H9 (cell line): ENCODE data around the gene APAF1. TPM values are rescaled to one million over a fixed set of nuclear protein-coding genes. Genes with fewer than 3 reads are reported as not detected.

ENCODE experiments used
- DNase-seq: peaks from one replicate; pipeline ENCODE4 v3.0.0-alpha.2; 2017
- H2AFZ ChIP-seq: one replicate; pipeline ENCODE4 v1.6.1; 2013; ENCODE audit warnings: mild to moderate bottlenecking, low read length, control low read depth, moderate library complexity
- H2AK5ac ChIP-seq: 2 replicates; pipeline ENCODE4 v1.6.1; 2013; ENCODE audit warnings: low read length, control low read depth, mixed read lengths; ENCODE audit not compliant: insufficient read length
- H2BK120ac ChIP-seq: one replicate; pipeline ENCODE4 v1.6.1; 2013; ENCODE audit warnings: low read depth, mild to moderate bottlenecking, low read length, control low read depth, inconsistent platforms; ENCODE audit not compliant: poor library complexity, severe bottlenecking
- H2BK12ac ChIP-seq: 2 replicates; pipeline ENCODE4 v1.6.1; 2013; ENCODE audit warnings: low read length, control low read depth, mixed read lengths, low read depth; ENCODE audit not compliant: insufficient read length
- H2BK15ac ChIP-seq: 2 replicates; pipeline ENCODE4 v1.6.1; 2013; ENCODE audit warnings: low read depth, low read length, control low read depth
- H2BK20ac ChIP-seq: one replicate; pipeline ENCODE4 v1.6.1; 2013; ENCODE audit warnings: low read depth, mild to moderate bottlenecking, low read length, control low read depth, inconsistent platforms; ENCODE audit not compliant: poor library complexity, severe bottlenecking
- H2BK5ac ChIP-seq: 2 replicates; pipeline ENCODE4 v1.6.1; 2013; ENCODE audit warnings: low read length, control low read depth, mixed read lengths; ENCODE audit not compliant: insufficient read length
- H3K14ac ChIP-seq: 2 replicates; pipeline ENCODE4 v1.6.1; 2013; ENCODE audit warnings: low read length, control low read depth; ENCODE audit not compliant: insufficient read depth
- H3K18ac ChIP-seq: 2 replicates; pipeline ENCODE4 v1.6.1; 2013; ENCODE audit warnings: low read depth, mild to moderate bottlenecking, mixed read lengths, low read length, control low read depth; ENCODE audit not compliant: insufficient read length
- H3K23ac ChIP-seq: 2 replicates; pipeline ENCODE4 v1.6.1; 2013; ENCODE audit warnings: low read length, control low read depth, mixed read lengths, low read depth; ENCODE audit not compliant: insufficient read length
- H3K23me2 ChIP-seq: 2 replicates; pipeline ENCODE4 v1.6.1; 2013; ENCODE audit warnings: low read depth, mild to moderate bottlenecking, mixed read lengths, low read length, control low read depth; ENCODE audit not compliant: insufficient read length, poor library complexity, severe bottlenecking
- H3K27ac ChIP-seq: 2 replicates; pipeline ENCODE4 v1.5.1; 2013; ENCODE audit warnings: low read length, control low read depth, mixed read lengths, low read depth; ENCODE audit not compliant: insufficient read length
- H3K27me3 ChIP-seq: 2 replicates; pipeline ENCODE4 v1.6.1; 2013; ENCODE audit warnings: low read length, control low read depth, inconsistent platforms; ENCODE audit not compliant: insufficient read depth
- H3K4ac ChIP-seq: 2 replicates; pipeline ENCODE4 v1.6.1; 2013; ENCODE audit warnings: low read depth, mild to moderate bottlenecking, control low read depth, inconsistent platforms, low read length, moderate library complexity
- H3K4me1 ChIP-seq: 2 replicates; pipeline ENCODE4 v1.6.1; 2013; ENCODE audit warnings: low read length, control low read depth, inconsistent platforms; ENCODE audit not compliant: insufficient read depth
- H3K4me2 ChIP-seq: 2 replicates; pipeline ENCODE4 v1.6.1; 2013; ENCODE audit warnings: low read length, control low read depth, mixed read lengths; ENCODE audit not compliant: insufficient read length, insufficient read depth
- H3K56ac ChIP-seq: 2 replicates; pipeline ENCODE4 v1.6.1; 2013; ENCODE audit warnings: low read depth, mild to moderate bottlenecking, mixed read lengths, low read length, control low read depth; ENCODE audit not compliant: insufficient read length
- H3K79me1 ChIP-seq: 2 replicates; pipeline ENCODE4 v1.6.1; 2013; ENCODE audit warnings: low read depth, mild to moderate bottlenecking, moderate library complexity, low read length, control low read depth, inconsistent platforms; ENCODE audit not compliant: insufficient read depth, poor library complexity, severe bottlenecking
- H3K79me2 ChIP-seq: 2 replicates; pipeline ENCODE4 v1.6.1; 2013; ENCODE audit warnings: low read length, control low read depth, inconsistent platforms; ENCODE audit not compliant: insufficient read depth
- H3K9ac ChIP-seq: 2 replicates; pipeline ENCODE4 v1.6.1; 2013; ENCODE audit warnings: low read length, control low read depth, mixed read lengths; ENCODE audit not compliant: insufficient read length; ENCODE audit errors: extremely low read depth
- H3K9me3 ChIP-seq: one replicate; pipeline ENCODE4 v1.6.1; 2013; ENCODE audit warnings: low read depth, low read length, inconsistent platforms; ENCODE audit not compliant: control insufficient read depth
- H3T11ph ChIP-seq: one replicate; pipeline ENCODE4 v1.6.1; 2013; ENCODE audit warnings: mild to moderate bottlenecking, low read length, control low read depth, inconsistent platforms
- H4K20me1 ChIP-seq: one replicate; pipeline ENCODE4 v1.6.1; 2013; ENCODE audit not compliant: control insufficient read depth, insufficient read length, insufficient read depth
- H4K5ac ChIP-seq: 2 replicates; pipeline ENCODE4 v1.6.1; 2013; ENCODE audit warnings: low read depth, mild to moderate bottlenecking, mixed read lengths, low read length, control low read depth; ENCODE audit not compliant: insufficient read length
- H4K8ac ChIP-seq: replicated peaks from 2 replicates; pipeline ENCODE4 v1.6.1; 2013; ENCODE audit warnings: low read length, control low read depth, mixed read lengths, low read depth; ENCODE audit not compliant: insufficient read length
- H4K91ac ChIP-seq: 2 replicates; pipeline ENCODE4 v1.6.1; 2013; ENCODE audit warnings: low read depth, mild to moderate bottlenecking, moderate library complexity, mixed read lengths, low read length, control low read depth; ENCODE audit not compliant: insufficient read length
- H3K27ac Mint-ChIP-seq, 3 experiments: 2 replicates in 2 of 3; 3 replicates in 1 of 3; pipeline ENCODE4 v1.8.0; 2020 to 2021; ENCODE audit warnings: mixed read lengths in 3 of 3, mild to moderate bottlenecking in 1 of 3, moderate library complexity in 1 of 3
- H3K27me3 Mint-ChIP-seq: 2 replicates; pipeline ENCODE4 v1.8.0; 2021; ENCODE audit warnings: low read depth, mild to moderate bottlenecking, moderate library complexity, mixed read lengths
- H3K36me3 Mint-ChIP-seq, 3 experiments: 2 replicates in 2 of 3; 3 replicates in 1 of 3; pipeline ENCODE4 v1.8.0; 2020 to 2021; ENCODE audit warnings: low read depth in 3 of 3, mixed read lengths in 3 of 3; ENCODE audit not compliant: insufficient read depth in 1 of 3
- H3K4me1 Mint-ChIP-seq, 2 experiments: 2 replicates each; pipeline ENCODE4 v1.8.0; 2020; ENCODE audit warnings: mixed read lengths in 2 of 2
- H3K4me3 Mint-ChIP-seq, 2 experiments: 2 replicates in 1 of 2; 3 replicates in 1 of 2; pipeline ENCODE4 v1.8.0; 2020 to 2021; ENCODE audit warnings: mild to moderate bottlenecking in 2 of 2, mixed read lengths in 2 of 2, moderate library complexity in 1 of 2
- H3K9me3 Mint-ChIP-seq, 2 experiments: 2 replicates in 1 of 2; 3 replicates in 1 of 2; pipeline ENCODE4 v1.8.0; 2020; ENCODE audit warnings: mild to moderate bottlenecking in 2 of 2, mixed read lengths in 2 of 2, moderate library complexity in 1 of 2
- CTCF ChIP-seq: fragments of 200-600 bp; sonication (generic); conservative IDR thresholded peaks from 3 replicates; pipeline ENCODE4 v1.8.0; 2021; ENCODE audit warnings: antibody characterized with exemption, mild to moderate bottlenecking
- total RNA-seq: library from RNA; stranded (reverse); gene quantifications from 2 replicates; pipeline ENCODE4 v1.2.1, GENCODE V29; 2021

APAF1 gene
- total RNA-seq, 1 experiment from 2014 or later: 16.5 TPM

- Histone ChIP-seq H4K91ac (no peak overlapping the region), H3K4ac (no peak overlapping the region), H3K27ac (no peak overlapping the region), H2BK120ac (no peak overlapping the region), H3K27me3 (no peaks in the 10 kb centered on the region), H3K23me2 (no peaks in the 10 kb centered on the region), H3K23ac (no peak overlapping the region), H2BK12ac (no peak overlapping the region), H2BK15ac (no peak overlapping the region), H2BK5ac (no peak overlapping the region), H2AK5ac (no peak overlapping the region), H4K8ac (no peak overlapping the region), H3K79me2 (no peaks in the 10 kb centered on the region), H4K5ac (no peak overlapping the region), H3K9ac (no peak overlapping the region), H3K4me1 (no peaks in the 10 kb centered on the region), H3K14ac (no peak overlapping the region), H3T11ph (no peak overlapping the region), H3K56ac (no peak overlapping the region), H4K20me1 (no peaks in the 10 kb centered on the region), H2AFZ (no peak overlapping the region), H3K9me3 (no peaks in the 10 kb centered on the region), H3K18ac (no peak overlapping the region), H3K4me2 (no peak overlapping the region), H3K79me1 (no peaks in the 10 kb centered on the region), H2BK20ac (no peak overlapping the region)
- Mint-ChIP-seq H3K9me3 (no peaks in the 10 kb centered on the region), H3K36me3 (peaks cover 0 to 9% (median 7%) of the 10 kb centered on the region in 3 experiments; a peak in 3 of 7 replicates), H3K27ac (no peak overlapping the region), H3K4me3 (no peak overlapping the region), H3K27me3 (no peaks in the 10 kb centered on the region), H3K4me1 (peaks cover 10% of the 10 kb centered on the region in 2 experiments)
- TF ChIP-seq CTCF: no peak
- DNase-seq: no peak
Observed at GRCh38 chr12:98733667-98734350, 88.7 kb downstream of the APAF1 start.
